H1 (cell line): ENCODE measurements around the gene COTL1. TPM values are rescaled to one million over a fixed set of nuclear protein-coding genes. Genes with fewer than 3 reads are reported as not detected.

ENCODE experiments used
- CTCF ChIA-PET: fragments of 300-600 bp; sonication (Branson Sonifier 250); formaldehyde crosslinking; loops from one replicate; lab custom pipeline; 2021; ENCODE audit not compliant: partially characterized antibody; lab: Charles Lee
- POLR2A ChIA-PET: fragments of 300-600 bp; sonication (Branson Sonifier 250); formaldehyde crosslinking; loops from one replicate; lab custom pipeline; 2021; ENCODE audit warnings: inconsistent platforms; ENCODE audit not compliant: partially characterized antibody; lab: Charles Lee
- DNase-seq, 2 experiments: peaks; one replicate each; pipeline versions ENCODE4 v3.0.0 to v3.0.0-alpha.2; 2010 to 2022; ENCODE audit warnings: low spot score in 2 of 2, low read depth in 1 of 2, mixed read lengths in 1 of 2
- FAIRE-seq: peaks from 2 replicates; lab custom pipeline; 2011; peaks lifted over from hg19 to GRCh38; lab: Jason Lieb, UNC
- H2AFZ ChIP-seq: 2 replicates; pipeline ENCODE4 v1.8.1; 2012; ENCODE audit warnings: low read length, inconsistent platforms
- H2AK5ac ChIP-seq: 2 replicates; pipeline ENCODE4 v1.6.1; 2013; ENCODE audit warnings: low read depth, low read length
- H2BK120ac ChIP-seq: replicated peaks from 2 replicates; pipeline ENCODE3; 2013; ENCODE audit warnings: low read depth, low read length, inconsistent platforms
- H2BK12ac ChIP-seq: 2 replicates; pipeline ENCODE4 v1.6.1; 2013; ENCODE audit warnings: low read depth, low read length
- H2BK15ac ChIP-seq: 2 replicates; pipeline ENCODE4 v1.6.1; 2013; ENCODE audit warnings: low read length
- H2BK20ac ChIP-seq: 2 replicates; pipeline ENCODE4 v1.6.1; 2013; ENCODE audit warnings: low read length
- H2BK5ac ChIP-seq: 2 replicates; pipeline ENCODE4 v1.6.1; 2013; ENCODE audit warnings: low read depth, low read length
- H3K14ac ChIP-seq: 2 replicates; pipeline ENCODE4 v1.6.1; 2013; ENCODE audit warnings: inconsistent platforms; ENCODE audit not compliant: insufficient read length
- H3K18ac ChIP-seq: 2 replicates; pipeline ENCODE4 v1.6.1; 2013; ENCODE audit warnings: low read length; ENCODE audit errors: extremely low read depth
- H3K23ac ChIP-seq: 2 replicates; pipeline ENCODE4 v1.6.1; 2013; ENCODE audit warnings: inconsistent platforms; ENCODE audit not compliant: insufficient read length
- H3K23me2 ChIP-seq: 2 replicates; pipeline ENCODE4 v1.6.1; 2013; ENCODE audit warnings: low read depth, low read length
- H3K27ac ChIP-seq: 2 replicates; pipeline ENCODE4 v1.6.1; 2011; ENCODE audit warnings: low read depth, low read length, inconsistent platforms
- H3K27me3 ChIP-seq, 4 experiments: replicated peaks in 1 of 4; 1 replicate in 1 of 4; 2 replicates in 3 of 4; pipeline versions ENCODE4 v1.6.1 to v1.8.1; 2011 to 2013; ENCODE audit warnings: low read length in 3 of 4, mild to moderate bottlenecking in 3 of 4, inconsistent platforms in 2 of 4, mixed read lengths in 2 of 4, moderate library complexity in 1 of 4; ENCODE audit not compliant: control insufficient read depth in 3 of 4, insufficient read depth in 3 of 4; ENCODE audit errors: extremely low read depth in 1 of 4
- H3K36me3 ChIP-seq, 4 experiments: 2 replicates each; pipeline versions ENCODE4 v1.6.1 to v1.8.1; 2011 to 2013; ENCODE audit warnings: mild to moderate bottlenecking in 4 of 4, low read length in 3 of 4, moderate library complexity in 2 of 4, control low read depth in 1 of 4, inconsistent platforms in 1 of 4; ENCODE audit not compliant: insufficient read depth in 4 of 4, control insufficient read depth in 2 of 4
- H3K4ac ChIP-seq: replicated peaks from 2 replicates; pipeline ENCODE3; 2013; ENCODE audit warnings: low read length, low read depth, mixed read lengths, inconsistent platforms; ENCODE audit not compliant: insufficient read length
- H3K4me1 ChIP-seq, 4 experiments: replicated peaks in 1 of 4; 1 replicate in 1 of 4; 2 replicates in 3 of 4; pipeline versions ENCODE4 v1.6.1 to v1.8.1; 2011 to 2013; ENCODE audit warnings: low read length in 3 of 4, inconsistent platforms in 2 of 4, mixed read lengths in 1 of 4; ENCODE audit not compliant: insufficient read depth in 4 of 4, control insufficient read depth in 3 of 4
- H3K4me2 ChIP-seq, 2 experiments: 2 replicates each; pipeline versions ENCODE4 v1.6.1 to v1.8.1; 2011 to 2013; ENCODE audit warnings: low read depth in 2 of 2, low read length in 2 of 2, control low read depth in 1 of 2, inconsistent platforms in 1 of 2, mild to moderate bottlenecking in 1 of 2; ENCODE audit not compliant: insufficient read depth in 1 of 2
- H3K4me3 ChIP-seq, 4 experiments: fragments of 200-600, 300-600 bp in 1 of 4; sonication (generic), shearing (Covaris generic), sonication (Bioruptor Twin) in 1 of 4; 2 replicates each; pipeline versions ENCODE4 v1.5.1 to v1.8.1; 2011 to 2016; ENCODE audit warnings: low read length in 4 of 4, low read depth in 3 of 4, control low read depth in 2 of 4, inconsistent platforms in 2 of 4, mild to moderate bottlenecking in 2 of 4, mixed read lengths in 1 of 4, moderate library complexity in 1 of 4; ENCODE audit not compliant: insufficient read depth in 2 of 4; ENCODE audit errors: extremely low read depth in 1 of 4
- H3K56ac ChIP-seq: replicated peaks from 2 replicates; pipeline ENCODE3; 2013; ENCODE audit warnings: low read depth, mild to moderate bottlenecking, mixed read lengths, low read length, inconsistent platforms; ENCODE audit not compliant: insufficient read length
- H3K79me1 ChIP-seq: 2 replicates; pipeline ENCODE4 v1.6.1; 2013; ENCODE audit warnings: low read depth, low read length, control low read depth
- H3K79me2 ChIP-seq, 2 experiments: 2 replicates each; pipeline versions ENCODE4 v1.6.1 to v1.8.1; 2012 to 2013; ENCODE audit warnings: low read length in 2 of 2, mild to moderate bottlenecking in 2 of 2, inconsistent platforms in 1 of 2; ENCODE audit not compliant: insufficient read depth in 2 of 2, control insufficient read depth in 1 of 2
- H3K9ac ChIP-seq, 4 experiments: replicated peaks in 1 of 4; 1 replicate in 1 of 4; 2 replicates in 3 of 4; pipeline versions ENCODE4 v1.6.1 to v1.8.1; 2011 to 2013; ENCODE audit warnings: low read depth in 3 of 4, low read length in 3 of 4, control low read depth in 2 of 4, mild to moderate bottlenecking in 2 of 4, moderate library complexity in 2 of 4, inconsistent platforms in 1 of 4; ENCODE audit errors: extremely low read depth in 1 of 4
- H3K9me3 ChIP-seq, 2 experiments: 2 replicates each; pipeline versions ENCODE4 v1.6.1 to v1.8.1; 2012 to 2013; ENCODE audit warnings: mild to moderate bottlenecking in 2 of 2, moderate library complexity in 2 of 2, control low read depth in 1 of 2, inconsistent platforms in 1 of 2, low read depth in 1 of 2, low read length in 1 of 2, mixed read lengths in 1 of 2; ENCODE audit not compliant: insufficient read depth in 2 of 2
- H4K20me1 ChIP-seq, 2 experiments: replicated peaks in 1 of 2; 2 replicates each; pipeline versions ENCODE3 to v1.8.1; 2011 to 2013; ENCODE audit warnings: inconsistent platforms in 2 of 2, low read length in 2 of 2, mild to moderate bottlenecking in 1 of 2; ENCODE audit not compliant: insufficient read depth in 2 of 2, control insufficient read depth in 1 of 2
- H4K5ac ChIP-seq: 2 replicates; pipeline ENCODE4 v1.6.1; 2013; ENCODE audit warnings: low read length, low read depth, mixed read lengths, inconsistent platforms; ENCODE audit not compliant: insufficient read length
- H4K8ac ChIP-seq: 2 replicates; pipeline ENCODE4 v1.8.0; 2013; ENCODE audit warnings: mild to moderate bottlenecking, moderate library complexity, low read length, inconsistent platforms; ENCODE audit not compliant: insufficient read depth; ENCODE audit errors: extremely low read depth
- H4K91ac ChIP-seq: replicated peaks from 2 replicates; pipeline ENCODE3; 2013; ENCODE audit warnings: low read length, mixed read lengths, inconsistent platforms; ENCODE audit not compliant: insufficient read length
- ATF2 ChIP-seq: IDR thresholded peaks from 2 replicates; pipeline ENCODE4 v1.6.1; 2012; ENCODE audit warnings: low read length, inconsistent platforms
- BCL11A ChIP-seq, 2 experiments: IDR thresholded peaks; one replicate each; pipeline ENCODE4 v1.6.1; 2011; ENCODE audit warnings: low read depth in 2 of 2, low read length in 2 of 2, mild to moderate bottlenecking in 2 of 2
- CBX5 ChIP-seq: fragments of 300-800, 300-1000 bp; sonication (generic); IDR thresholded peaks from 2 replicates; pipeline ENCODE4 v1.7.1; 2016; ENCODE audit warnings: antibody characterized with exemption, low read length, low read depth
- CREB1 ChIP-seq: IDR thresholded peaks from 2 replicates; pipeline ENCODE4 v1.6.1; 2012; ENCODE audit warnings: inconsistent platforms
- JUND ChIP-seq: IDR thresholded peaks from 2 replicates; pipeline ENCODE4 v1.6.1; 2011; ENCODE audit warnings: mild to moderate bottlenecking, improper control_type of control experiment, low read length
- RNF2 ChIP-seq: fragments of 200-900, 300-1000 bp; sonication (generic); IDR thresholded peaks from 2 replicates; pipeline ENCODE4 v1.7.1; 2016; ENCODE audit warnings: borderline replicate concordance, low read depth, mild to moderate bottlenecking, antibody characterized with exemption, low read length; ENCODE audit not compliant: poor library complexity, severe bottlenecking; ENCODE audit errors: missing control alignments
- SP2 ChIP-seq: IDR thresholded peaks from 2 replicates; pipeline ENCODE4 v1.6.1; 2012; ENCODE audit warnings: mild to moderate bottlenecking, low read length, inconsistent platforms
- SUZ12 ChIP-seq: fragments of 200-600 bp; sonication (generic); IDR thresholded peaks from 2 replicates; pipeline ENCODE4 v1.6.1; 2012; ENCODE audit warnings: mild to moderate bottlenecking, inconsistent platforms, low read length, moderate library complexity, mixed read lengths
- ZNF274 ChIP-seq: IDR thresholded peaks from 2 replicates; pipeline ENCODE4 v1.7.0; 2012; ENCODE audit warnings: low read length, borderline replicate concordance; ENCODE audit errors: extremely low read depth
- WGBS, 2 experiments: shearing (Covaris generic) in 1 of 2; methylation state at CpG; one replicate each; pipeline versions ENCODE4 v1.1.6 to v1.1.7; 2013 to 2015; ENCODE audit warnings: low lambda C conversion rate in 2 of 2, mixed read lengths in 2 of 2, inconsistent platforms in 1 of 2, low coverage in 1 of 2, missing lambda C conversion rate in 1 of 2; ENCODE audit not compliant: insufficient replicate concordance in 2 of 2, insufficient coverage in 1 of 2, insufficient read length in 1 of 2; ENCODE audit errors: extremely low coverage in 1 of 2, missing lambda C conversion rate in 1 of 2; 5-methylcytosine and 5-hydroxymethylcytosine counted together
- polyA plus RNA-seq, 7 experiments: library from polyadenylated mRNA; depleted of rRNA in 3 of 7; stranded (reverse) in 5 of 7; unstranded in 2 of 7; fragments of >200 nt in 5 of 7; fragments of 200-250 nt in 2 of 7; gene quantifications; 1 replicate in 5 of 7; 2 replicates in 1 of 7; 4 replicates in 1 of 7; pipeline versions ENCODE4 v1.2.1 to v1.2.3, GENCODE V29; 2011 to 2013; ENCODE audit warnings: missing spikeins in 2 of 7, mixed read lengths in 2 of 7
- total RNA-seq: library from RNA; stranded (reverse); fragmentation: NEBNext Ultra II Directional; extraction: Animal tissue kit (Norgen Biotek cat#: 25700); gene quantifications from 2 replicates; pipeline ENCODE4 v1.2.1, GENCODE V29; 2021

Gene COTL1
- total and polyA plus RNA-seq, 2 of the 8 experiments (the other 6 are each of a cell fraction or from before 2014, with no cell fraction given), result 59.2 to 183 TPM

GRCh38 chr16:84637709-84638108 lies 19.8 kb upstream of the COTL1 start:
- no peak overlapping the region for H3K27ac ChIP-seq
- H3K36me3 ChIP-seq, result no peaks in the 10 kb centered on the region
- WGBS, 2 experiments, result 90% methylated on average over 4 of the region's 4 CpGs; no CpG with 5 or more reads in 1 of the 2 experiments
- no peak overlapping the region for H4K91ac ChIP-seq
- H4K8ac ChIP-seq, result no peak overlapping the region
- DNase-seq, result no peak
- CTCF ChIA-PET, result interaction anchor here (0.9 to 4.0 kb wide), 5 partner anchors 16 to 131 kb away, joined by 3 to 20 read pairs (median 5); no protein-coding TSS in a partner anchor
- H3K4ac ChIP-seq, result no peak overlapping the region
- no peak overlapping the region for H2BK5ac ChIP-seq
- TF ChIP-seq ZNF274 (no peak), JUND (no peak), CBX5 (no peak), RNF2 (no peak), SP2 (no peak), CREB1 (no peak), BCL11A (IDR thresholded peaks at IDR 0.05; ENCODE audit: low read depth in 2 of 2, low read length in 2 of 2) (no peak), SUZ12 (no peak), ATF2 (no peak)
- TF ChIP-seq, all 59 proteins: peak for 0
- H3K14ac ChIP-seq, result no peak overlapping the region
- H2BK12ac ChIP-seq, result no peak overlapping the region
- H3K9me3 ChIP-seq, result no peaks in the 10 kb centered on the region
- H3K4me2 ChIP-seq, result no peak overlapping the region
- H3K27me3 ChIP-seq, result no peaks in the 10 kb centered on the region
- H3K79me1 ChIP-seq, result no peaks in the 10 kb centered on the region
- no peaks in the 10 kb centered on the region for H3K79me2 ChIP-seq
- no peaks in the 10 kb centered on the region for H3K23me2 ChIP-seq
- H2AFZ ChIP-seq, result no peak overlapping the region
- no peak overlapping the region for H3K4me3 ChIP-seq
- H3K18ac ChIP-seq, result no peak overlapping the region
- no peak overlapping the region for H2BK120ac ChIP-seq
- FAIRE-seq, result no peak
- H3K4me1 ChIP-seq, result peaks cover 0 to 7% (median 1%) of the 10 kb centered on the region in 4 experiments; a peak in 3 of 7 replicates
- no peak overlapping the region for H2BK15ac ChIP-seq
- no peak overlapping the region for H2BK20ac ChIP-seq
- no peak overlapping the region for H2AK5ac ChIP-seq
- H4K5ac ChIP-seq, result no peak overlapping the region
- POLR2A ChIA-PET, result no interaction called here
- no peak overlapping the region for H3K56ac ChIP-seq
- H4K20me1 ChIP-seq, result no peaks in the 10 kb centered on the region
- no peak overlapping the region for H3K23ac ChIP-seq
- no peak overlapping the region for H3K9ac ChIP-seq
